Activated CD8-positive, alpha-beta T cell treated with anti-CD3 and anti-CD28 coated beads, Interleukin-2, amount 10 ng/mL, durations not matched to agents 7 days and 5 days (primary cell): ENCODE measurements around the gene PRSS48. TPM values are rescaled to one million over a fixed set of nuclear protein-coding genes. Genes with fewer than 3 reads are reported as not detected.

Source experiments
- ATAC-seq: fragments of 150-1000 bp; cut with Tn5 transposase; one replicate; pipeline ENCODE4 v1.10.0; 2021; ENCODE audit warnings: moderate library complexity
- CTCF ChIA-PET: fragments of 350-600 bp; sonication (Branson Sonifier 250); formaldehyde crosslinking; loops from one replicate; lab custom pipeline; 2021; ENCODE audit warnings: antibody characterized with exemption; lab: Charles Lee
- POLR2A ChIA-PET: fragments of 350-600 bp; sonication (Branson Sonifier 250); formaldehyde crosslinking; loops from one replicate; lab custom pipeline; 2021; ENCODE audit warnings: antibody characterized with exemption; lab: Charles Lee
- DNase-seq: peaks from one replicate; pipeline ENCODE4 v3.0.0-alpha.2; 2020
- H3K27ac Mint-ChIP-seq: one replicate; pipeline ENCODE4 v1.8.0; 2021; ENCODE audit warnings: mild to moderate bottlenecking, mixed read lengths
- H3K27me3 Mint-ChIP-seq: one replicate; pipeline ENCODE4 v1.8.0; 2021; ENCODE audit warnings: low read depth, mixed read lengths
- H3K36me3 Mint-ChIP-seq: one replicate; pipeline ENCODE4 v1.8.0; 2021; ENCODE audit warnings: low read depth, mixed read lengths
- H3K4me1 Mint-ChIP-seq: one replicate; pipeline ENCODE4 v1.8.0; 2021; ENCODE audit warnings: low read depth, mixed read lengths
- H3K4me3 Mint-ChIP-seq: one replicate; pipeline ENCODE4 v1.8.0; 2021; ENCODE audit warnings: mild to moderate bottlenecking, mixed read lengths
- H3K9me3 Mint-ChIP-seq: one replicate; pipeline ENCODE4 v1.8.0; 2022; ENCODE audit warnings: mixed read lengths; ENCODE audit not compliant: insufficient read depth
- total RNA-seq, 2 experiments: library from RNA; stranded (reverse); gene quantifications; one replicate each; pipeline ENCODE4 v1.2.3, GENCODE V29; 2021

The PRSS48 gene
- total RNA-seq, 2 experiments from 2014 or later: not detected

GRCh38 chr4:151323667-151324066 lies 46.7 kb downstream of the PRSS48 start:
- ChIA-PET POLR2A (no interaction called here), CTCF (no interaction called here)
- ATAC-seq (no peak), DNase-seq (no peak)
- Mint-ChIP-seq H3K36me3 (no peaks in the 10 kb centered on the region), H3K27ac (no peak overlapping the region), H3K4me3 (no peak overlapping the region), H3K9me3 (no peaks in the 10 kb centered on the region), H3K4me1 (peaks cover 5% of the 10 kb centered on the region), H3K27me3 (peaks cover 50% of the 10 kb centered on the region)

GRCh38 chr4:151324124-151324751 lies 47.3 kb downstream of the PRSS48 start:
- no peak overlapping the region for H3K27ac Mint-ChIP-seq

GRCh38 chr4:151324752-151325110 lies 47.8 kb downstream of the PRSS48 start:
- peak; percentile 27 for ATAC-seq

More at GRCh38 chr4:151324124-151324751, 47.3 kb downstream of the PRSS48 start:
- no peaks in the 10 kb centered on the region for H3K36me3 Mint-ChIP-seq
- POLR2A ChIA-PET: no interaction called here
- no peak for DNase-seq
- H3K4me1 Mint-ChIP-seq: peaks cover 5% of the 10 kb centered on the region
- H3K27me3 Mint-ChIP-seq: peaks cover 52% of the 10 kb centered on the region
- ATAC-seq: no peak
- CTCF ChIA-PET: no interaction called here
- H3K9me3 Mint-ChIP-seq: no peaks in the 10 kb centered on the region
- peak overlapping the region; percentile 4 for H3K4me3 Mint-ChIP-seq

GRCh38 chr4:151325111-151325948 lies 48.4 kb downstream of the PRSS48 start, which contains the start of gene SH3D19:
Gene SH3D19 (minus strand): TSS chr4:151325605. CDS start chr4:151325352, 253 bp downstream.
- ChIA-PET POLR2A (no interaction called here), CTCF (no interaction called here)
- DNase-seq: no peak
- H3K4me3 Mint-ChIP-seq: peak within 1 kb of the TSS; percentile 38
- peak; percentile 57 for ATAC-seq
- peaks cover 50% of the 10 kb centered on the region for H3K27me3 Mint-ChIP-seq
- no peak within 1 kb of the TSS for H3K27ac Mint-ChIP-seq
- H3K36me3 Mint-ChIP-seq: no peaks in the 10 kb centered on the region
- H3K9me3 Mint-ChIP-seq: no peaks in the 10 kb centered on the region
- peaks cover 5% of the 10 kb centered on the region for H3K4me1 Mint-ChIP-seq

More at GRCh38 chr4:151324752-151325110, 47.8 kb downstream of the PRSS48 start:
- Mint-ChIP-seq H3K4me3 (no peak overlapping the region), H3K27ac (no peak overlapping the region), H3K36me3 (no peaks in the 10 kb centered on the region), H3K4me1 (peaks cover 5% of the 10 kb centered on the region), H3K9me3 (no peaks in the 10 kb centered on the region), H3K27me3 (peaks cover 52% of the 10 kb centered on the region)
- ChIA-PET POLR2A (no interaction called here), CTCF (no interaction called here)
- no peak for DNase-seq

GRCh38 chr4:151325949-151326246 lies 48.9 kb downstream of the PRSS48 start:
- ChIA-PET CTCF (no interaction called here), POLR2A (no interaction called here)
- ATAC-seq: no peak
- H3K4me1 Mint-ChIP-seq: peaks cover 5% of the 10 kb centered on the region
- H3K36me3 Mint-ChIP-seq: no peaks in the 10 kb centered on the region
- no peaks in the 10 kb centered on the region for H3K9me3 Mint-ChIP-seq
- H3K27me3 Mint-ChIP-seq: peaks cover 49% of the 10 kb centered on the region
- H3K4me3 Mint-ChIP-seq: no peak overlapping the region
- H3K27ac Mint-ChIP-seq: no peak overlapping the region
- DNase-seq: no peak

GRCh38 chr4:151329217-151330007 lies 52.5 kb downstream of the PRSS48 start:
- no peak for DNase-seq
- peaks cover 5% of the 10 kb centered on the region for H3K4me1 Mint-ChIP-seq
- ChIA-PET POLR2A (no interaction called here), CTCF (no interaction called here)
- no peak overlapping the region for H3K4me3 Mint-ChIP-seq
- H3K27ac Mint-ChIP-seq: no peak overlapping the region
- no peaks in the 10 kb centered on the region for H3K36me3 Mint-ChIP-seq
- H3K27me3 Mint-ChIP-seq: peaks cover 22% of the 10 kb centered on the region
- no peaks in the 10 kb centered on the region for H3K9me3 Mint-ChIP-seq
- ATAC-seq: no peak

- ATAC-seq (no peak), DNase-seq (no peak)
- H3K27me3 Mint-ChIP-seq: peaks cover 12% of the 10 kb centered on the region
- ChIA-PET POLR2A (no interaction called here), CTCF (no interaction called here)
- no peaks in the 10 kb centered on the region for H3K4me1 Mint-ChIP-seq
- no peak overlapping the region for H3K4me3 Mint-ChIP-seq
- H3K9me3 Mint-ChIP-seq: no peaks in the 10 kb centered on the region
- no peaks in the 10 kb centered on the region for H3K36me3 Mint-ChIP-seq
- no peak overlapping the region for H3K27ac Mint-ChIP-seq
Measured at GRCh38 chr4:151331276-151332042, 54.5 kb downstream of the PRSS48 start.

- Mint-ChIP-seq H3K36me3 (no peaks in the 10 kb centered on the region), H3K27me3 (peaks cover 13% of the 10 kb centered on the region), H3K4me1 (no peaks in the 10 kb centered on the region), H3K27ac (no peak overlapping the region), H3K4me3 (no peak overlapping the region), H3K9me3 (no peaks in the 10 kb centered on the region)
- ChIA-PET CTCF (no interaction called here), POLR2A (no interaction called here)
- ATAC-seq (no peak), DNase-seq (no peak)
Measured at GRCh38 chr4:151339467-151339866, 62.5 kb downstream of the PRSS48 start.

GRCh38 chr4:151340751-151341385 lies 63.9 kb downstream of the PRSS48 start:
- CTCF ChIA-PET: no interaction called here
- Mint-ChIP-seq H3K27ac (no peak overlapping the region), H3K36me3 (no peaks in the 10 kb centered on the region), H3K9me3 (no peaks in the 10 kb centered on the region), H3K27me3 (peaks cover 17% of the 10 kb centered on the region), H3K4me1 (no peaks in the 10 kb centered on the region), H3K4me3 (no peak overlapping the region)
- DNase-seq (no peak), ATAC-seq (no peak)
- POLR2A ChIA-PET: interaction anchor here (0.6 to 0.7 kb wide), 2 partner anchors 416 to 884 kb away, joined by 3 to 4 read pairs; no protein-coding TSS in a partner anchor
